Vagina (tissue), 2 donors: ENCODE measurements around the gene APOL3.

ENCODE experiments used
- CTCF ChIP-seq, 3 experiments: fragments of 450-650 bp in 2 of 3; fragments of 200-600 bp in 1 of 3; sonication (generic) in 1 of 3; IDR thresholded peaks; one replicate each; pipeline ENCODE4 v1.5.1; 2017 to 2019; ENCODE audit warnings: antibody characterized with exemption in 3 of 3, mild to moderate bottlenecking in 2 of 3, moderate library complexity in 2 of 3
- POLR2A ChIP-seq, 2 donors: fragments of 450-650 bp; IDR thresholded peaks; one replicate each; pipeline ENCODE4 v1.6.1; 2017; ENCODE audit warnings: antibody characterized with exemption in 2 of 2, mild to moderate bottlenecking in 2 of 2, moderate library complexity in 2 of 2
- POLR2AphosphoS5 ChIP-seq, 2 donors: sonication (generic); formaldehyde crosslinking; IDR thresholded peaks; one replicate each; pipeline ENCODE4 v1.9.0; 2017; ENCODE audit warnings: antibody characterized with exemption in 2 of 2, mild to moderate bottlenecking in 2 of 2, low read depth in 1 of 2; ENCODE audit not compliant: insufficient read depth in 1 of 2

DNA sequence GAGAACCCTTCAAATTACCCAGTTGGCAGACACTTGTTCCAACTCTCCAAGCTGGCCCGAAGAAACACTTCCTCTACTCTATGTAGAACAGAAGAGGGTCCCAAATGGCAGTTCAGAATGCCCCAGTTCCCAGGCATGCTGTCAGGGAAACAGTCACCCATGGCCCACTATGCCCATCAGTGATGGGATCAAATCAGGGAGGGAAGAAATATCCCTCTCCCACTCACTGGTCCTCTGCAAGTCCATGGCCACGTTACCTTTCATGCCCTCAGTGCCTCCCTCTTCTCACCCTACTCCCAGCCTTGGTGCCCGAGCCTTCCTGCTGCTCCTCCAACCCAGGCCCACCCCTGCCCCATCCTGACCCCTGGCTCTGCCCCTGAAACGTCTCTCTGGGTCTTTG, 16.6 kb downstream of the APOL3 start:
- TF ChIP-seq POLR2A (IDR thresholded peaks at IDR 0.05) (no peak), CTCF (IDR thresholded peaks at IDR 0.05) (no peak), POLR2AphosphoS5 (IDR thresholded peaks at IDR 0.05; ENCODE audit: insufficient read depth in 1 of 2, low read depth in 1 of 2) (no peak)
